GM10266 (cell line): ENCODE measurements around the gene IKZF3.

Experiments used
- DNase-seq: peaks from one replicate; pipeline ENCODE4 v3.0.0; 2012; ENCODE audit errors: extremely low spot score
- CTCF ChIP-seq: IDR thresholded peaks from 2 replicates; pipeline ENCODE4 v1.5.1; 2012; ENCODE audit warnings: mild to moderate bottlenecking, low read depth; ENCODE audit not compliant: control insufficient read depth, insufficient read depth; ENCODE audit errors: missing control alignments

Gene IKZF3

GRCh38 chr17:39826334-39826733 lies 37.8 kb downstream of the IKZF3 start:
- no peak for TF ChIP-seq CTCF
- DNase-seq, result no peak

GRCh38 chr17:39823407-39824054 lies 40.6 kb downstream of the IKZF3 start:
- no peak for TF ChIP-seq CTCF
- no peak for DNase-seq

- no peak for DNase-seq
- no peak for TF ChIP-seq CTCF
Measured at GRCh38 chr17:39822051-39822451, 42.1 kb downstream of the IKZF3 start.

GRCh38 chr17:39820987-39821386 lies 43.1 kb downstream of the IKZF3 start:
- TF ChIP-seq CTCF, result no peak
- DNase-seq, result no peak

GRCh38 chr17:39820541-39820940 lies 43.6 kb downstream of the IKZF3 start:
- no peak for DNase-seq
- TF ChIP-seq CTCF, result peak; percentile 25

- DNase-seq, result no peak
- TF ChIP-seq CTCF, result no peak
Measured at GRCh38 chr17:39818358-39819000, 45.6 kb downstream of the IKZF3 start.

- TF ChIP-seq CTCF, result no peak
- no peak for DNase-seq
Measured at GRCh38 chr17:39816272-39816671, 47.8 kb downstream of the IKZF3 start.
